NCI-H1092 (cell line): ENCODE measurements around the gene LAMA2.

Experiments
- DNase-seq: peaks from one replicate; lab custom pipeline; 2025; lab: John Stamatoyannopoulos, UW

Gene LAMA2

DNA sequence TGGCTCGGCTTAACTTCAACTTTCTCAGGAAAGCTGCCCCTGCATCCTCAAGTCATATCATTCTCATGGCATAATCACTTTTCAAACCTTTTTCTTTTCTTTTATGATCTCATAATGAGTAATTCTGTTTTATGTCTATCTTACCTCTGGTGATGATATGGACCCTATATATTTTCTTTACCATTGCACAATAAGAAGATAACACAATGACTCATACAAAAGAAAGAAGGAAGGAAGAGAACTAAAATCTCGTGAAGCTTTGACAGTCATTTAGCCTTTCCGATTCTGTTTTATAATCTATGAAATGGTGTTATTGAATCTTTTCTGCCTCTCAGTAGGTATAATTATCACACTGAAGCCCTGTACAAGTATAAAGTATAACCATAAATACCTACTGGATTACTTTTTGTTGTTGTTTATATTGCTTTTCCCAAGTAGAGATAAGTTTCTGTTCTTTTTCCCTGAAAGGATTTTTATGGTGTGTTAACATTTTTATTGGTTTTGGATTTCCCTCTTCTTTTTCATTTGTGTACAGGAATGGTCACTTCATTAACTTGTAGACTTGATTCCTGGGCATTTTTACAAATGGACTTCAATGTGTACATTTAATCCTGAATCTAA lies 300.9 kb downstream of the LAMA2 start:
- no peak for DNase-seq

DNA sequence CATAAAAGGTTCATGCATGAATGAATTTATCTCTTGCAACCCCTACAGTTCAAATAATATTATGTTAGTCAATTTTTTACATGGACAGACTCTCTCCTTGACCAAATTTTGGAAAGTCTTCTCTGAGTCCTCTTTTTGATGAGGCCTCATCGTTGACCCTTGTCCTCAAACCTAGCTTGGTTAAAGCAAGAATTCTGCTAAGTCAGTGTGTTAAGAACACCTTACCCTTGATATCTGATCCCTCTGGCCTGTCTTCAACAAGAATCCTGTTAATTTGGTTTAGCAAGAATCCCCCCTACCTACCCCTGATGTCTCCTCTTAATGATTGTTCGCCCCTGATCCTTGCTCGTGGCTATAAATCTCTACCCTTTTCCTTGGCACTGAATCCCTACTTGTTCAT lies 301.4 kb downstream of the LAMA2 start:
- no peak for DNase-seq

DNA sequence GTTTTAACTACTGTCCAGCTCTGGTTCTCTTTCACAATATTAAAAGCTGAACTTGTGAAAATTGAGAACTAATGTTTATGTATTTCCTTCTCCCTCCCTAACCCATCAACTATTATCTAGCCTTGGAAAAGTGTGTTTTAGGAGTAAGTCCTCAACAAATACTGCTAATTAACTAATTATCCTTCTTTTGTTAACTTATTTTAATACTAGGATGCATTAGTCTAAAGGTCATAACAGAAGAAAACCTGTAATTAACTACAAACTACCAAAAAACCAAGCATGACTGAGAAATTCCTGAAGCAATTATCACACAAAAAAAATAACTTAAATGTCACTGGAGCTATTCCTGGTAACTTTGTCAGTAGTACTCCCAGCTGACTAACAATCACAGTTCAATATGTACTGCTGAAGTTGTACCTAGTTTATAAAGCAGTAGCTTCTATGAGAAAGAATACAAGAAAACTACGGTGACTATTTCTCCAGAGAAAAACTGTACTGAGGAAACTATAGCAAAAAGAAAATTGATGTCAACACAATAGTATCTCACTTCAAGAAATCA lies 301.9 kb downstream of the LAMA2 start:
- no peak for DNase-seq

DNA sequence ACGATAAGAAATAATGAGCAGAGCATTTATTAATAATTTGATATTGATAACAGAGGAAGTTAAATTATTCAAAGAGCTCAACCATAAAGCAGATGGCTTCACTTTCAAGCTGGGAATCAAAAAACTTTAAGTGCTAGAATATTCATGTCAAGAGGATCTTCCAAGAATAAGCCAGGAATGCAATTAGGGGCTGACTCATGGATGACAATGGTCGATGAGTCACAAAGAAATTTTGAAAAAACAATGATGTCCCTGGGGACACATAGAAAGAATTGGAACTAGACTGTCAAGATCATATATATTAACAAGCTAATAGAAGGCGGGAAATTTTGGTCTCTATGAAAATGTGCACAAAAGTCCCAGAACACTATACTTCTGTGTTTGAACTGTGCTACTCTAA lies 304.1 kb downstream of the LAMA2 start:
- DNase-seq, result no peak

DNA sequence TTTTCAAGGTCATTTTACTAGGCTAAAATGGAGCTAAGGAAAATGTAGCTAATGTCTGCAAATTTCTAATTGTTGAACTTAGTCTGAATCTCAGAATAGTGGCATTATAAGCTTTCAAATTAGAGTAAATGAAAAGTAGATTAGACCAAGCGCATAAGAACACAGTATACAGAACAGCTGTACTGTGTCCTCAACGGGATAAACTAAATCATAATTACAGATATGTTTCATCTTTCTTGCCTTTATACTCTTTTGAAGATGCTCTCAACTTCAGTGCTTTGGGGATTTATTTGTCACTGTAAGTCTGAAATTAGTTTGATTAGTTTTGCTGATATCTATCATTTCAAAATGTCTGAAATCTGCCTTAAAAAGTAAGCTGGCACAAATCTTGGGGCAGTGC lies 305.4 kb downstream of the LAMA2 start:
- DNase-seq, result no peak

DNA sequence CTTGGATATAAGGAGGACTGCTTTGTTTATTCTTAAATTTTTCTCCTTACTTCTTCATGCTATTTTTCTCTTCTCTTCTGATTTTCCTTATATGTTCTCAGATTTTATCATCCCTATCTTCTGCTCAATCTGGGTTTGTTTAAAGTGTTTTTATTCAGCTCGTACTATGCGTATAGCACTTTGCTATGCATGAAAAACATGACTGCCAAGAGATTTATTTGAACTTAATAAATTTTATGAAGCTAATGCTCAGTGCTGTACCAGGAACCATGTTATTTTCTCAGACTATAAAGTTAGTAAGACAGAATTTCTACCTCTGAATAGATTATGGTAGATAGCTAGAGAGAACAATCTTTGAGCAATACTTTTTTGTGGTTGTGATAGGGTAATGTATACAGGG lies 305.9 kb downstream of the LAMA2 start:
- no peak for DNase-seq

DNA sequence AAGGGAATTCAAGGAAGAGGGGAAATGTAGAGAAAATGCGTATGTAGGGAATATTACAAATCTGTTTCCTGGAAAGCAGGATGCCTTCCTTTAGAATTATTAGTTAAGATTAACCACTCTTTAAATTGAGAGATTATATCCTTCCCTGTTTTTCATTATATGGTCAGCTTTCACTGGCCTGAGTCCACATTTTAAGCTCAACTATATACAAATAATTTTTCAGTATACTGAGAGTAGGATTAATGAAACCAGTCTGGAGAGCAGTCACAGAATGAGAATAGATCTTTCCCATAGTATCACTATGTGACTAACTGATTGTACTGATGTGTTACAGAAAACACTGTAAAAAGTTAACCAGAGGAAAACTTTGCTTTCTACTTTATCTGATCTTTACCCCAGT lies 306.3 kb downstream of the LAMA2 start:
- DNase-seq, result no peak

DNA sequence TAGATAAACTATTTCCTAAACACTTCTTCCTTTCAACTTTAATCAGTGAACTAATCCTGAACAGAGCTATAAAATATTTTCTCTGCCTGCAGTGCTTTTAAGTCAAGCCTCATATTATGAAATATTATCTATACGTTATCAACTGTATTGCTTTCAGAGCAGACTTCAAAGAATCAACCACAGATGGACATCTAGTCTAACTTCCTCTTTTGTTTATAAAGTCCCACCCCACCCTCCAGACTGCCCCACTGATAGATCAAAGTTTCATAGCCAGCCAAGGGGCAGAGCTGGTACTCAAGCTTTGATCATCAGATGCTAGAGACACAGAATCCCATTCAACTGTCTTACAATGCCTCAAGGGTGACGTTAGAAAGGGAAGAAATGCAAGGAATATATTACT lies 308.3 kb downstream of the LAMA2 start:
- DNase-seq, result no peak

DNA sequence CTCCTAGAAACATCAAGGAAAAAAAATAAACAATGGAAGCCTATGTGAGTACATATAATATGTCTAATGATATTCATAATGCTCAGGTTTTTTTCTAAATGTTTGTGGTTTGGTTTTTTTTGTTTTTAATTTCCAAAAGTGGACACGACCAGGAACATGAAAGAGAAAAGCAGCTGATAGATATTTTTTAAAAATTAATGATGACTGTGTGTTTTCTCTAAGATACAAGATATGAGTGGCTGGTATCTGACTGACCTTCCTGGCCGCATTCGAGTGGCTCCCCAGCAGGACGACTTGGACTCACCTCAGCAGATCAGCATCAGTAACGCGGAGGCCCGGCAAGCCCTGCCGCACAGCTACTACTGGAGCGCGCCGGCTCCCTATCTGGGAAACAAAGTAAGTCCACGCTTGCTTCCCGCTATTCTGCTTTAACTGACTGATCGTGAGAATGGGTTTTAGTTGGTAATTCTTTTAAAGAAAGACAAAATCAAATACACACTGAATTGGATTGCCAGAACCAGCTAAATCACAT lies 309.6 kb downstream of the LAMA2 start:
- no peak for DNase-seq

DNA sequence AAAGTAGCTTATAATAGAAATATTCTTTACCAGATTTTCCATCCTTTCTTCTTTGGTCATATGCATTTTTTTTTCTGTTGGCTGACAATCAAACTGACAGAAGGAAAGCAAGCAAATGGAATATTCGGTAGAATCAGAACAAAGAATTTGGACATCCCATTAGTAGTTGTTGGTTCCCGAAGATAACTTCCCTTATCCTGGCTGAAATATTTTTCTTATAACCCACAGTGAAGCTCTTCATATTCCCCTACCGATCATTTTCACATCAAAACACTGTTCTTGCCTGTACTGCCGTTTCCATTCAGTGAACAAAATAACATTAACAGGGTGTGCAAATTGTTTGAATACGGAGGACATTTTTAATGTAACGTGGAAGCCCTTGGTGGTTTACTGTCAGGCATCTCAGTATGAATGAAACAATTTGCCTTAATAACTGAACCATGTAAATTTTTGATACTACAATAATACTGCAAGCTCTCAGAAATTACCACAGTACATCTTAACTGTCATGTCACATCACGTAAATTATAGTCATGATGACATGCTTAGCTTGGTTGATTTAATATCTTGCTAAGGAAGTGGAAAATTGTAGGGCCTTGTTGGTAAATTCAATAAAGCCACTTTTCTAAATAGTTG lies 311.5 kb downstream of the LAMA2 start:
- no peak for DNase-seq

DNA sequence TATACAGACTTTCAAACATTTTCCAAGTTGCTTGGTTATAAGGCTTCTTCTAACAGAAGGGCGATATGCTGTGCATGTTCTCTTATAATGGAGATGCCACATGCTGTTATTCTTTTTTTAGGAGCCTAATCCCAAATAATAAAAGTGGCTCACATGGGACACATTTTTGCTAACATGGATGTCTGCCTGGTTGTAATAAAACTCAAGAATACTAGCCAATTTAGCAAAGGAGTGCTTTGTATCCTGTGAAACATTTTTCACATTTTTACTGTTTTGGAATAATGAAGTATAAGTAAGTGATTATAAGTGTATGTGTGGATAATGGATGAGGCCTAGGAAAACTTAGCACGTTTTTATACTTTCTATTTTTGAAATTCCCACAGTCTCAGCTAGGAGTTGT lies 312.2 kb downstream of the LAMA2 start:
- DNase-seq, result no peak

DNA sequence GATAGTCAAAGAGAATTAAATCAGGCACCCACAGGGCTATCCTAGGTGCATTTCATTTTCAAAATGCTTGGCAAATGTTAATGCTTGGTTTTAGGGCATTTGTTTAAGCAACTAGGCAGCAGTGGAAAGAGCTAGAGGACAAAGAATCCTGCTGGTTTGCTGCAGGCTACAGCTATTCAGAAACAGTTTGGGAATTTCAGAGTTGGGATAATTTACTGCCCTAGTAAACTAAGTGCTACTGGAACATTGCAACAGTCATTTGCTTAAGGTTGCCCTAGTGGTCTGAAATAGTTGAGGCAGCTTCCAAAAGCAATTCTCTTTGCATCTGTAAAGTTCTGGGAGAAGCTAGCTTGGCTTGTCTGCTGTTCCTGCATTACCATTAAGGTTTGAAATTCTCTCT lies 312.7 kb downstream of the LAMA2 start:
- no peak for DNase-seq

DNA sequence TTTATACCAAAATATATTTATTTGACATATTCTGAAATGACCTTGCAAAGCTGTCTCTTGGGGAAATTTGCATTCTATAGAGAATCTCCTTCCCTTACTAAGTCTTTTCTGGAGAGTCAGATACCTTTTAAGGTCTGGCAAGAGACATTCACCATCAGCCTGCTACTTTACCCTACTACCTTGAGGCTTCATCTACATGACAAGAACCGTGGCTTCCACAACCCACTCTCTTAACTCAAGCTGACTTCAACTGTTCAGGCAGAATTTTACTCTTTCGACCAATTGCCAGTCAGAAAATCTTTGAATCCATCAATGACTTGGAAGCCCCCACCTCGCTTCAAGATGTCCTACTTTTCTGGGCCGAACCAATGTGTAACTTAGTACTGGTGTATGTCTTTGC lies 314.2 kb downstream of the LAMA2 start:
- no peak for DNase-seq

DNA sequence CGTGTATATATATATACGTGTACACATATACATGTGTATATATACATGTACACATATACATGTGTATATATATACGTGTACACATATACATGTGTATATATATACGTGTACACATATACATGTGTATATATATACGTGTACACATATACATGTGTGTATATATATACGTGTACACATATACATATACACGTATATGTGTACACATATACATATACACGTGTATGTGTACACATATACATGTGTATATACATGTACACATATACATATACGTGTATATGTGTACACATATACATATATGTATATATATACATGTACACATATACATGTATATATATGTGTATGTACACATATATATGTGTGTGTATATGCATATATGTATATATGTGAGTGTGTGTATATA lies 317.2 kb downstream of the LAMA2 start:
- no peak for DNase-seq

DNA sequence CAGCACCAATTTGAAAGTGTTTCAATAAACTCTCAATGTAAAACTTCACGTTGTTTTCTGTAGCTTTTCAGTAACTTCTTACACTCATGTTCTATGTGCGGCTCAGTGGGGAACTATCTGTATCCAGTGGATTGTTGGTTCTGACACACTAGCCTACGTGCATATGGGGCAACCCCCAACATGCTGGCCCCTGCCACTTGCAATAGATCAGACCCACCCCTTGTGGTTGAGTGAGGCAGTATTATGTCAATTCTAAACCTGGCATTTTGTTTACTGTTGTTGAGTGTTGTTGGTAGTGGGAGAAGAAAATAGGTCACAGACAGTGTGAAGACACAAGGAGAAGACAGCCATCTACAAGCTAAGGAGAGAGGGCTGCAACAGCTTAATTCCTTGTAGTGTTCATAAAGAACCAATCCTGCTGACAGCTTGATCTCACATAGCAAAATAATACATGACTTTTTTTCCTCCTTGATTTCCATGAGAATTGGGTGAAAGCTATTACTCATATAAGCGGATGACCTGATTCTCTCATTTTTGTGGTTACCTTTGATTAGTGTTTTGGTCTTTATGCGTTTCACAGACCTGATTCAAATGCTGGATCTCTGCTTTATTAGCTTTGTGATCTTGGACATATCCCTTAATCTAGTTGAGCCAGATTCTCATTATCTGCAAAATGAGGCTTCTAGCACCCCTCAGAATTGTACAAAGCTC lies 320.4 kb downstream of the LAMA2 start:
- no peak for DNase-seq

DNA sequence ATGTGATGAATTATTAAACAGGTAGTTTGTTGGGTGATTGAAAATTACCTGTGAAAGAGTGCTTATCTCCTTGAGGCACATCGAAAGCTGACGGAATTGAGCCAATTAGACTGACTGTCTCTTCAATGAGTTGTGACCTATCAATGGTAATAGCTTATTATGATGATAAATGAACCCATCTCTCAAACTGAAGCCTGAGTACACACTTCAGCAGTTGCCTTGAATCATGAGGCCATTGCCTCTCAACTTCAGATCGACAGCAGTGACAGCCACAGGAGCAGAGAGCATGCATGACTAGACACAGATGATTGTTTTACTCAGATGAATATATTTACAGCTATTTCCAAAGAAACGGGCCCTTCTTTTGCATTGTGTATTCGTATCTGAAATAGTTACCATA lies 323.9 kb downstream of the LAMA2 start:
- DNase-seq, result no peak

DNA sequence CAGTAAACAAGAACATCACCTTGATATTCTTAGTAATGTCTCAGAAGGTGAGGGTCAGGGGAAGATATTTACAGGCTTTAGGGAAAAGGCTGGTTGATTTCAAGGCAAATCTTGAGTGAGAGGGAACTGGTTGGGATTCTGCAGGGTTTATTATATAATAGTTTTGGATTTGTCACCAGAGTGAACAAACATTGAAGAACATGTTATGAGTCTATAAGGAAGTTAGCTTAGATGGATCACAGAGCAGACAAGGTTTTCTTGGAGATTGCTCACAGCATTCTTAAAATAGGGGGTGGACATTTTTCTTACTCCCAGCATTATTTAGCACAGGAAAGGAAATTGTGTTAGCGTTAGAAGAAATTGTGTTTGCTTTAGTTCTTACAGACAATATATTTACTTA lies 324.9 kb downstream of the LAMA2 start:
- no peak for DNase-seq

DNA sequence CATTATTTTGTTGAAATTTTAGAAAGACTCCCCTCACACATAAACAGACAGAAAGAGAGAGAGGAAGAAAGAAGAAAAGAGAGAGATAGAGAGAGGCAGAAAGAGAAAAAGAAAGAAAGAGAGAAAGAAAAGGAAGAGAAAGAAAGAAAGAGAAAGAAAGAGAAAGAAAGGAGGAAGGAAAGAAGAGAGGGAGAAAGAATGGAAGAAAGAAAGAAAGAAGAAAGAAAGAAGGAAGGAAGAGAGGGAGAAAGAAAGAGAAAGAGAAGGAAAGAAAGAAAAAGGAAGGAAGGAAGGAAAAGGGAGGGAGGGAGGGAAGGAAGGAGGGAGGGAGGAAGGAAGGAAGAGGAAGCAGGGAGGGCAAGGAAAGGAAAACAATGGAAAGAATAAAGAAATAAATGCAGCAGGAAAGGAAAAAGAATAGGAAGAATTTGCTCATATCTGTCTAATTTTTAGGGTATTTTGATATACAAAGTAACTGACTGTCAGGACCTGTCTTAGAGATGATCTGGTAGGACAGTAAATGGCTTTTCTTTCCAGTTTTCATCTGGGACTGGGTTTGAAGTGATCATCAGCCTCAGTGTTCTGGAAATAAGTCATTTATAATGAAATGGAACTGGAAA lies 325.6 kb downstream of the LAMA2 start:
- no peak for DNase-seq

DNA sequence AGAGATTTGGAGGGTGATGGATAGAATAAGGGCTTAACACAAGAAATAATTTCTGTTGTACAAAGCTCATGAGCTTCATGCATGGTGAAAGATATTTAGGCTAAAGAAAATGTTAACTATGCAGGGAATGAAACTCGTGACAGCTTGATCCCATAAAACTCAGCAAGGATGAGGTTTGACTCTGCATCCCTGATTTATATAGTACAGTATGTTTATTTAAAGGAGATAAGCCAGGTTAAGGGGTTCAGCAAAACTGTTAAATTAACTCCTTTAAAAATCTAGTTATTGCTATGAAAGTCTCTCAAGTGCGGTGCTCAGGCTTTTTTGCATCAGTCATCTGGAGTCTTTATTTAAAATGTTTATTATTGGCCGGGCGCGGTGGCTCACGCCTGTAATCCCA lies 326.4 kb downstream of the LAMA2 start:
- DNase-seq, result no peak

DNA sequence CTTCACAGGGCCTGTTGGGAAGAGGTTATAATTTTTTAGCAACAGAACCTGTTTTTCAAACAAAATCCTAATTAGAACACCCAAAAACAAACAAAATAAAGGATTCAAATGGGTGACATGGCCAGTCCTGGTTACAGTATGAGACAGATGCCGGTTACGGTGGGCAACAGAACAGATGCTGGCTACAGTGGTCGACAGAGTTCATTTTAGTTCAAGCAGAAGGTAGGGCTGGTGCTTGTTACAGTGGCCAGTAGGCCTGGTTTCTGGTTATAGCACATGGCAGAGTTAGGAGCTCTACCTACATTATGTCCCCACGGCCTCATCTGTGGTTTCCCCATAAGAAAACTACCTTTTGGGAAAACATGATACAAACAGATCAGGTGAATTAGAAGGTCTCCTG lies 327.7 kb downstream of the LAMA2 start:
- DNase-seq, result no peak

DNA sequence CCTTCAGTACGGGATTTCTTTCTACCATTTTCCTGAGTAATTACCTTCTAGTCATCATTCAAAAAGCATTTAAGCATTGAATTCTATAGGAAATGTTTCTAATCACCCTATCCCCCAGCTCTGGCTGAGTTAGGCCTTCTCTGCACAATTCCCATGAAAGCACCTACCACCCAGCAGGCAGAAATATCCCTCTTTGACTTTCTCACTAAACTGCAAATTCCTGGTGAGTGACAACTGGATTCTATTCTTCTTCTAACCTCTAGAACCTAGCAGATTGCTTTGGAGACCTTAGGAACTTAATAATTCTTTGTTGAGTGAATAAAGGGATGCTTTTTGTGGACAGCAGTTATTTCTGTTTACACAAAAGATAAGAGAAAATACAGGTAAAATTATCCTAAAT lies 328.7 kb downstream of the LAMA2 start:
- no peak for DNase-seq

DNA sequence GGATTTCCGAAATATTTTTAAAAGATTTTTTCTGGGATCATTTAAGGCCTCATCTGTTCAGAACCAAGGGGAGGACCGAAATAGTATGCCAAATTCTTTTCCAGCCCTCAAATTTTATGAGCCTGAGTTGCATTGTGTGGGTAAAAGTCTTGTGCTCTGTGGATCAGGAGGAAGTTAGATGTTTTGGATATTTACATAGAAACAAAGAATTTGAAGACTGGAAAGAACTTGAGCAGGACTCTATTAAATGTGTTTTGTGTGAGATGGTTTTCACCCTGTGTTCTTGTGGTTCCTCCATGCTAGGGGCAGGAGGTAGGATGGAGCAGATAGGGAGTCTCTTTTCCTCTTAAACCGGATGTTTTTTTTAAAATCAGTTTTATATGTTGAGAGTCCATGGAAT lies 329.1 kb downstream of the LAMA2 start:
- no peak for DNase-seq

DNA sequence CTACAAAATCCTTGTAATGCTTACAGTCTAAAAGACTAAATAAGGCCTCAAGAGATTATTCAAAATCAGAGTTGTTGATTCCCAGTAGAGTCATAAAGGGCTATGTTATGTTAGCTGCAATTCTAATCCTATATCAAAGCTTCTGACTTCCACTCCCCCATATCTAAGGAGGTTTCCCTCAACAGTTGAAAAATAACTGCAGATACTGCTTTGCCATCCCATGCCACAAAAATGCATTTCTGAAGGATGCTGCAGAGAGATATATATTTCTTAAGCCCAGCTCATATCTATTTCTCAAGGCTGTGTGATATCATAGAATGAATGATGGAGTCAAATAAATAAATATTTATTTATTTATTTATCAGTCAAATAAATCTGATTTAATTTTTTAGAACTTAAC lies 332.3 kb downstream of the LAMA2 start:
- DNase-seq, result no peak
